ENCODE measurements around the gene SMIM1. TPM values are rescaled to one million over a fixed set of nuclear protein-coding genes. Genes with fewer than 3 reads are reported as not detected.

Gene SMIM1
- total and polyA plus RNA-seq, 2 experiments from 2014 or later: 3.2 to 7.2 TPM

GRCh38 chr1:3816331-3817137, 44.0 kb downstream of the SMIM1 start:
- Mint-ChIP-seq H3K4me3 (no peak overlapping the region), H3K27me3 (ENCODE audit: insufficient read depth, low read depth, poor library complexity) (peaks cover 3% of the 10 kb centered on the region), H3K4me1 (peaks cover 3% of the 10 kb centered on the region), H3K36me3 (ENCODE audit: low read depth) (peaks cover 8% of the 10 kb centered on the region; the same call in 2 of the 3 replicates), H3K27ac (no peak overlapping the region), H3K9me3 (no peaks in the 10 kb centered on the region)
- H4K20me1 ChIP-seq (replicated peaks; ENCODE audit: insufficient read depth): no peaks in the 10 kb centered on the region
- no peaks in the 10 kb centered on the region for H3K36me3 ChIP-seq (ENCODE audit: insufficient read depth)
- H3F3A ChIP-seq (replicated peaks; ENCODE audit: low read depth): no peaks in the 10 kb centered on the region
- H2AFZ ChIP-seq: no peak overlapping the region
- no peak overlapping the region for H3K27ac ChIP-seq (ENCODE audit: low read depth)
- no peak overlapping the region for H3K4me3 ChIP-seq
- H3K79me2 ChIP-seq (replicated peaks; ENCODE audit: insufficient read depth): no peaks in the 10 kb centered on the region
- ATAC-seq (no peak), DNase-seq (ENCODE audit: low spot score) (no peak)
- H3K4me1 ChIP-seq (ENCODE audit: insufficient read depth): no peaks in the 10 kb centered on the region
- H3K4me2 ChIP-seq: no peak overlapping the region
- no peak for TF ChIP-seq EZH2phosphoT487 (IDR thresholded peaks at IDR 0.05; ENCODE audit: unreplicated experiment)
- TF ChIP-seq CREB1 (CRISPR knock-in tag; IDR thresholded peaks at IDR 0.05; ENCODE audit: low read depth): no peak
- TF ChIP-seq JUNB (IDR thresholded peaks at IDR 0.05; ENCODE audit: unreplicated experiment): no peak
- no peak for TF ChIP-seq EZH2 (IDR thresholded peaks at IDR 0.05; ENCODE audit: low read depth, unreplicated experiment)
- no peak for TF ChIP-seq ZNF331 (CRISPR knock-in tag; IDR thresholded peaks at IDR 0.05; ENCODE audit: low read depth)
- no peak for TF ChIP-seq ZNF462 (CRISPR knock-in tag; IDR thresholded peaks at IDR 0.05)
- no peak for TF ChIP-seq POLR2AphosphoS5 (IDR thresholded peaks at IDR 0.05; ENCODE audit: low read depth)
- no peak for TF ChIP-seq REST (IDR thresholded peaks at IDR 0.05; ENCODE audit: unreplicated experiment)
- no peak for TF ChIP-seq STAT1 (IDR thresholded peaks at IDR 0.05; ENCODE audit: unreplicated experiment)
- TF ChIP-seq ETS1 (IDR thresholded peaks at IDR 0.05): no peak
- no peak for TF ChIP-seq CTCF (conservative IDR thresholded peaks at IDR 0.05; ENCODE audit: low read depth in 2 of 2)
- no peak for TF ChIP-seq ZNF114 (CRISPR knock-in tag; IDR thresholded peaks at IDR 0.05)
- no peak for TF ChIP-seq NANOG (IDR thresholded peaks at IDR 0.05; ENCODE audit: borderline replicate concordance)
- no peaks in the 10 kb centered on the region for H3K27me3 ChIP-seq (ENCODE audit: insufficient read depth)
- no peaks in the 10 kb centered on the region for H3K9me2 ChIP-seq (ENCODE audit: insufficient read depth)

Measured in GM23338 (cell line).